ENCODE data around the gene TGFB1I1.
"Not testable (repeated sequence)": the region's sequence is repeated elsewhere in the genome, so short reads cannot be mapped to it uniquely, and the experiment has no call there.

DNA sequence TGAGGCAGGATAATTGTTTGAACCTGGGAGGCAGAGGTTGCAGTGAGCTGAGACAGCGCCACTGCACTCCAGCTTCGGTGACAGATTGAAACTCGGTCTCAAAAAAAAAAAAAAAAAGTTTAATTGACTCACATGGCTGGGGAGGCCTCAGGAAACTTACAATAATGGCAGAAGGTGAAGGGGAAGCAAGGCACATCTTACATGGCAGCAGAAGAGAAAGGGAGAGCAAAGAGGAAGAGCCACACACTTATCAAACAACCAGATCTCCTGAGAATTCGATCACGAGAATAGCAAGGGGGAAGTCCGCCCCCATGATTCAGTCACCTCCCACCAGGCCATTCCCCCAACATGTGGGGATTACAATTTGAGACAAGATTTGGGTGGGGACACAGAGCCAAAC is 26.0 kb upstream of the TGFB1I1 start:
- TF ChIP-seq, protein P1, sequence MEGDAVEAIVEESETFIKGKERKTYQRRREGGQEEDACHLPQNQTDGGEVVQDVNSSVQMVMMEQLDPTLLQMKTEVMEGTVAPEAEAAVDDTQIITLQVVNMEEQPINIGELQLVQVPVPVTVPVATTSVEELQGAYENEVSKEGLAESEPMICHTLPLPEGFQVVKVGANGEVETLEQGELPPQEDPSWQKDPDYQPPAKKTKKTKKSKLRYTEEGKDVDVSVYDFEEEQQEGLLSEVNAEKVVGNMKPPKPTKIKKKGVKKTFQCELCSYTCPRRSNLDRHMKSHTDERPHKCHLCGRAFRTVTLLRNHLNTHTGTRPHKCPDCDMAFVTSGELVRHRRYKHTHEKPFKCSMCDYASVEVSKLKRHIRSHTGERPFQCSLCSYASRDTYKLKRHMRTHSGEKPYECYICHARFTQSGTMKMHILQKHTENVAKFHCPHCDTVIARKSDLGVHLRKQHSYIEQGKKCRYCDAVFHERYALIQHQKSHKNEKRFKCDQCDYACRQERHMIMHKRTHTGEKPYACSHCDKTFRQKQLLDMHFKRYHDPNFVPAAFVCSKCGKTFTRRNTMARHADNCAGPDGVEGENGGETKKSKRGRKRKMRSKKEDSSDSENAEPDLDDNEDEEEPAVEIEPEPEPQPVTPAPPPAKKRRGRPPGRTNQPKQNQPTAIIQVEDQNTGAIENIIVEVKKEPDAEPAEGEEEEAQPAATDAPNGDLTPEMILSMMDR (IDR thresholded peaks at IDR 0.05 in 2 of 3, conservative IDR thresholded peaks at IDR 0.05 in 1 of 3; ENCODE audit: borderline replicate concordance in 1 of 3, insufficient read depth in 1 of 3, low read depth in 2 of 3, low read length in 2 of 3), result not testable (repeated sequence)
- TF ChIP-seq POLR2A (IDR thresholded peaks at IDR 0.05; ENCODE audit: borderline replicate concordance, extremely low read depth, insufficient read depth, insufficient read length); RAD21 (IDR thresholded peaks at IDR 0.05; ENCODE audit: low read depth); POLR2AphosphoS5 (IDR thresholded peaks at IDR 0.05; ENCODE audit: low read depth, low read length); SRF (IDR thresholded peaks at IDR 0.05; ENCODE audit: low read depth); ZFX (IDR thresholded peaks at IDR 0.05); JUND (IDR thresholded peaks at IDR 0.05); CEBPB (IDR thresholded peaks at IDR 0.05; ENCODE audit: low read depth); EGR1 (IDR thresholded peaks at IDR 0.05; ENCODE audit: low read depth); EZH2 (IDR thresholded peaks at IDR 0.05); SP1 (IDR thresholded peaks at IDR 0.05; ENCODE audit: low read depth); EZH2phosphoT487 (IDR thresholded peaks at IDR 0.05; ENCODE audit: borderline replicate concordance): not testable (repeated sequence)

Measured in HCT116 (cell line).